Fibroblast of skin of back (primary cell): ENCODE results near the gene ABCC5.
A peak's percentile ranks its signal among the peaks of the same experiment; 100 is the strongest.
"Not testable (repeated sequence)": the region's sequence is repeated elsewhere in the genome, so short reads cannot be mapped to it uniquely, and the experiment has no call there.

ENCODE experiments used
- DNase-seq: peaks from one replicate; pipeline ENCODE4 v3.0.0-alpha.2; 2013

The ABCC5 gene

GRCh38 chr3:183884427-183885296 lies 133.0 kb downstream of the ABCC5 start, which contains the start of gene PARL:
Gene PARL (minus strand): TSS chr3:183884880. CDS start chr3:183884846, 34 bp downstream.
- DNase-seq, result peak; percentile 89

- DNase-seq, result no peak
These were observed 133.6 kb downstream of the ABCC5 start for GRCh38 chr3:183884097-183884426.

GRCh38 chr3:183883291-183884096 lies 134.2 kb downstream of the ABCC5 start:
- no peak for DNase-seq

GRCh38 chr3:183880121-183880520 lies 137.6 kb downstream of the ABCC5 start:
- no peak for DNase-seq

GRCh38 chr3:183879243-183879642 lies 138.4 kb downstream of the ABCC5 start:
- DNase-seq, result no peak

GRCh38 chr3:183878071-183878470 lies 139.6 kb downstream of the ABCC5 start:
- DNase-seq, result no peak

GRCh38 chr3:183877227-183877626 lies 140.5 kb downstream of the ABCC5 start:
- not testable (repeated sequence) for DNase-seq

- no peak for DNase-seq
These were observed 142.3 kb downstream of the ABCC5 start for GRCh38 chr3:183875411-183875810.

GRCh38 chr3:183873914-183874313 lies 143.8 kb downstream of the ABCC5 start:
- no peak for DNase-seq

- DNase-seq, result no peak
These were observed 146.1 kb downstream of the ABCC5 start for GRCh38 chr3:183871541-183871940.

- no peak for DNase-seq
These were observed 147.1 kb downstream of the ABCC5 start for GRCh38 chr3:183870563-183870962.
